H1 (cell line): ENCODE measurements around the gene C1orf185.

Experiments
- GABPA ChIP-seq: IDR thresholded peaks from 2 replicates; pipeline ENCODE4 v1.6.1; 2011; ENCODE audit warnings: mild to moderate bottlenecking, low read length, moderate library complexity, borderline replicate concordance; ENCODE audit not compliant: insufficient read depth
- MAFK ChIP-seq: IDR thresholded peaks from 2 replicates; pipeline ENCODE4 v1.6.1; 2012; ENCODE audit warnings: low read depth, mild to moderate bottlenecking, improper control_type of control experiment, low read length
- ZNF274 ChIP-seq: IDR thresholded peaks from 2 replicates; pipeline ENCODE4 v1.7.0; 2012; ENCODE audit warnings: low read length, borderline replicate concordance; ENCODE audit errors: extremely low read depth
- TF ChIP-seq, protein P1 (sequence below): IDR thresholded peaks from 2 replicates; pipeline ENCODE4 v1.6.1; 2011; ENCODE audit warnings: low read length, improper control_type of control experiment

DNA sequence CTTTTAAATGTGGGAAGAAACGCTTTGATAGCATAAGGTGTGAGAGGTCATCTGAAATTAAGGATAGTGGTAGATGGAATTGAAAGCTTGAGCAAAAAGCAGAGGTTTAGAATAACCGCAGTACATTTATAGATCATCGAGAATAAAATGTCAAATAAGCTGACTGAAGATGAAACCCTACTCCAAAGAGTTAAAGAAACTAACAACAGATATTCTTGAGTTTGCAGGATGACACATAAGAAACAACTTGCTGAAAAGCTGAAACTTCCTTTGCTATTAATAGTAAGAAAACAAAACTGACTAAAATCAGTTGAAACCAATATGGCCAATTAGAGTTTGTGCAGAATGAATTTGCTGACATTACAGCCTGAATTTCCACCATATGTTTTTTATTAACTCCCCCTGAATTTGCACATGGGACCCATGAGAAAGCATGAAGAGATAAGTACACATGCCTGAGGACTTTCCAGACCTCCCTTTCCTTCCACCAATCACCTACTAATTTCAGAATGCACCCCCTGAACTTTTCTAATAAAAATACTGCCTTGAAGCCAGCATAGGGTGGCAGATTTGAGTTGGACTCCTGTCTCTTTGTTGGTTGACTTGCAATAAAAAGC is 1.7 kb upstream of the C1orf185 start:
- TF ChIP-seq ZNF274 (no peak), MAFK (no peak), GABPA (no peak)
- TF ChIP-seq, protein P1, sequence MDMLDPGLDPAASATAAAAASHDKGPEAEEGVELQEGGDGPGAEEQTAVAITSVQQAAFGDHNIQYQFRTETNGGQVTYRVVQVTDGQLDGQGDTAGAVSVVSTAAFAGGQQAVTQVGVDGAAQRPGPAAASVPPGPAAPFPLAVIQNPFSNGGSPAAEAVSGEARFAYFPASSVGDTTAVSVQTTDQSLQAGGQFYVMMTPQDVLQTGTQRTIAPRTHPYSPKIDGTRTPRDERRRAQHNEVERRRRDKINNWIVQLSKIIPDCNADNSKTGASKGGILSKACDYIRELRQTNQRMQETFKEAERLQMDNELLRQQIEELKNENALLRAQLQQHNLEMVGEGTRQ: no peak
